Measurements from ENCODE around the gene DMBT1. TPM values are rescaled to one million over a fixed set of nuclear protein-coding genes. Genes with fewer than 3 reads are reported as not detected.

DMBT1 gene
- total RNA-seq, 1 experiment from 2014 or later = not detected

DNA sequence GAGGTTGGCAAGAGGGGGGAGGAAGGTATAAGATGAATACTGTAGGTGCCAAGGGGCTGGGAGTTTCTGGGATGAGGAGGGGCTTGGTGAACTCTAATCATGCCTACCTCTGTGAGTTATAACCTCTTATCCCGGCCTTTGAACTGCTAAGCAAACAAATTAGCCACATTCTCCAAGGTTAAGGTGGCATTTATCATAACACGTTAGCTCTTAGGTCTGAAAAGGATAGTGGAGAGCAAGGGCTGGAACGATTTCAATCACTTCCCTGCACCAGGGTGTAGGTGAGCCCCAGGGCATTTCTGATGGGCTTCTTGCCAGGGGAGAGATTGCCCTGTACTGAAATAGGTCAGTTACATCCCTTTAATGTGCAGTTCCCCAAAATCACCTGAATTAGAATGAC lies 28.6 kb upstream of the DMBT1 start:
- Histone ChIP-seq H3K27me3 (replicated peaks) (no peaks in the 10 kb centered on the region), H3K36me3 (no peaks in the 10 kb centered on the region), H3K27ac (no peak overlapping the region), H3K4me3 (no peak overlapping the region), H3K4me1 (replicated peaks) (no peaks in the 10 kb centered on the region), H3K9me3 (replicated peaks) (no peaks in the 10 kb centered on the region)
- no peak for DNase-seq (ENCODE audit: low read depth in 1 of 2, low spot score in 2 of 2)

DNA sequence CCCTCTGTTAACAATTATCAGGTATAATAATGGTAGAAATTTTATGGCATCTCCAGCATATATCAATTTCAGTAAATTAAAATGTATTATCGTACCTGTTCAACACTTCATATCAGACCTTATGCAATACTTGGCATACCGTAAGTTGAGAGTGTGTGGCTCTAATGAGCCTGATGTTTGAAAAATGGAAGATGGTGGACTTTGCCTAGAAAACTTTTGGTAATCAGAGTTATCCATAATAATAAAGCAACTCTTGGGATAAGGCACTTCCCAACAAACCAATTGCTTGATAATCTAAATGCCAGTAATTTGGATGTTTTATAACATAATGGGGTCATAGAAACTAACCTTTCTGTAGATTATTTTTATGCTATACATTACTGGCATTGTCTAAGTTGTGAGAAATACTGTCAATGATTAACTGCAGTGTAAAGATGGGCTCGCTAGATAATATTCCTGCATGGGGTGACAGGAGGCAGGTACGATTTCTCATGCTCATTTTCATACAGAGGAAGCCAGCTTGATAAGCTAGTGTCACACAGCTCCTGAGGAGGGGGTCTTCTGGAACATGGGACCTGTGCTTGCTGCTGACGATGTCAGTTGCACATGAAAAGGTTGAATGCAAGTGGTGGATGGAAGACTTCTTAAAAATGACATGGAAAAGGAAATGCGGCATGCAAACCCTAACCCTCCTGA lies 27.8 kb upstream of the DMBT1 start:
- no peak overlapping the region for H3K27ac ChIP-seq
- H3K9me3 ChIP-seq (replicated peaks) = 0 out of 2 replicates have a peak, but pooled peaks cover 3% of the 10 kb centered on the region
- H3K4me3 ChIP-seq = no peak overlapping the region
- H3K36me3 ChIP-seq = no peaks in the 10 kb centered on the region
- no peak for DNase-seq (ENCODE audit: low read depth in 1 of 2, low spot score in 2 of 2)
- H3K27me3 ChIP-seq (replicated peaks) = no peaks in the 10 kb centered on the region
- no peaks in the 10 kb centered on the region for H3K4me1 ChIP-seq (replicated peaks)

GRCh38 chr10:122537545-122537944 lies 23.0 kb upstream of the DMBT1 start:
- Histone ChIP-seq H3K27ac (no peak overlapping the region), H3K4me3 (no peak overlapping the region), H3K4me1 (replicated peaks) (no peaks in the 10 kb centered on the region), H3K27me3 (replicated peaks) (no peaks in the 10 kb centered on the region; the same call in 1 of the 2 replicates), H3K9me3 (replicated peaks) (0 out of 2 replicates have a peak, but pooled peaks cover 3% of the 10 kb centered on the region), H3K36me3 (no peaks in the 10 kb centered on the region)
- DNase-seq (ENCODE audit: low read depth in 1 of 2, low spot score in 2 of 2) = no peak

DNA sequence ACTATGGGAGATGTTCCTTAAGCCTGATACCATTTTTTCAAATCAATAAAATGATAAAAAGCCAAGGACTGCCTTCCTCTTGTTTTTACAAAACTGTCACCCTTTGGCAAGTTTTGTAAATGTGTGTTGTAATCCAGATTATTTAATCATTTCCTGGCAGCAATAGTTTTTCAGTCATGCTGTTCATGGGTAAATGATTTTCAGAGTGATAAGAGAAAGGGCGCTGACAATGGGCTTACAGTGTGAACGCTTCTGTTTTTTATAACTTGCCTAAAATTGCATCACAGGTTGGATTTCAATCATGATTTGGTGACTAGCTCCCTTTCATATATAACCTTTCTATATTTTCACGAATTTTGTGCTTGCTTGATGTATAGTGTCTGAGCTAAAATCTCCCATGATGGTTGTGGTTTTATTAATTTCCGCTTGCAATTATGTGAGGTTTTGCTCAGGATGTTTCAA lies 19.0 kb upstream of the DMBT1 start:
- no peaks in the 10 kb centered on the region for H3K36me3 ChIP-seq
- DNase-seq (ENCODE audit: low read depth in 1 of 2, low spot score in 2 of 2) = no peak
- no peak overlapping the region for H3K27ac ChIP-seq
- 0 out of 2 replicates have a peak, but pooled peaks cover 3% of the 10 kb centered on the region for H3K9me3 ChIP-seq (replicated peaks)
- no peak overlapping the region for H3K4me3 ChIP-seq
- H3K4me1 ChIP-seq (replicated peaks) = no peaks in the 10 kb centered on the region
- H3K27me3 ChIP-seq (replicated peaks) = no peaks in the 10 kb centered on the region; the same call in 1 of the 2 replicates

- DNase-seq (ENCODE audit: low read depth in 1 of 2, low spot score in 2 of 2) = no peak
- Histone ChIP-seq H3K36me3 (no peaks in the 10 kb centered on the region), H3K27me3 (replicated peaks) (no peaks in the 10 kb centered on the region; the same call in 1 of the 2 replicates), H3K27ac (no peak overlapping the region), H3K4me1 (replicated peaks) (no peaks in the 10 kb centered on the region), H3K4me3 (no peak overlapping the region), H3K9me3 (replicated peaks) (no peaks in the 10 kb centered on the region)
Measured at GRCh38 chr10:122543676-122544445, 16.7 kb upstream of the DMBT1 start.

GRCh38 chr10:122544493-122544892 lies 16.1 kb upstream of the DMBT1 start:
- no peak for DNase-seq (ENCODE audit: low read depth in 1 of 2, low spot score in 2 of 2)
- H3K9me3 ChIP-seq (replicated peaks) = no peaks in the 10 kb centered on the region
- no peaks in the 10 kb centered on the region for H3K36me3 ChIP-seq
- H3K4me3 ChIP-seq = no peak overlapping the region
- no peak overlapping the region for H3K27ac ChIP-seq
- H3K27me3 ChIP-seq (replicated peaks) = no peaks in the 10 kb centered on the region; the same call in 1 of the 2 replicates
- H3K4me1 ChIP-seq (replicated peaks) = no peaks in the 10 kb centered on the region

DNA sequence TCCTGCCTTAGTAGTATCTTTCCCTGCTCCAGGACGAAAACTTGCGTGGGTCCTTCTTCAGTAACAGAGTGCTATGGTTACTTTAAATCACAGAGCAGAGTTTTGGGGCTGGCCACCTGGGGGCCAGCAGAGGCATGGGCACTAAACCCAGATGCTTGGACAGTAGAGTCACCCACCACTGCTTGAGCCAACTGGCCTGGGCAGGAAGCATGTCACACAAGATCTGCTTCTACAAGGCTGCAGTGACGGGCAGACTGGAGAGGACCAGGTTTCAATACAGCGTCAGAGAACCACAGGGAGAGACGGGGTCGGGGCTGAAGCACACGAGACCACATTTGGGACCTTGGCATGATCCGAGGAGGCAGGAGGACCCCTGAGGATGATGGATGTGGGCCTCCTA lies 14.3 kb upstream of the DMBT1 start:
- no peaks in the 10 kb centered on the region for H3K9me3 ChIP-seq (replicated peaks)
- no peak for DNase-seq (ENCODE audit: low read depth in 1 of 2, low spot score in 2 of 2)
- H3K36me3 ChIP-seq = no peaks in the 10 kb centered on the region
- no peak overlapping the region for H3K4me3 ChIP-seq
- no peak overlapping the region for H3K27ac ChIP-seq
- H3K4me1 ChIP-seq (replicated peaks) = no peaks in the 10 kb centered on the region
- H3K27me3 ChIP-seq (replicated peaks) = no peaks in the 10 kb centered on the region

DNA sequence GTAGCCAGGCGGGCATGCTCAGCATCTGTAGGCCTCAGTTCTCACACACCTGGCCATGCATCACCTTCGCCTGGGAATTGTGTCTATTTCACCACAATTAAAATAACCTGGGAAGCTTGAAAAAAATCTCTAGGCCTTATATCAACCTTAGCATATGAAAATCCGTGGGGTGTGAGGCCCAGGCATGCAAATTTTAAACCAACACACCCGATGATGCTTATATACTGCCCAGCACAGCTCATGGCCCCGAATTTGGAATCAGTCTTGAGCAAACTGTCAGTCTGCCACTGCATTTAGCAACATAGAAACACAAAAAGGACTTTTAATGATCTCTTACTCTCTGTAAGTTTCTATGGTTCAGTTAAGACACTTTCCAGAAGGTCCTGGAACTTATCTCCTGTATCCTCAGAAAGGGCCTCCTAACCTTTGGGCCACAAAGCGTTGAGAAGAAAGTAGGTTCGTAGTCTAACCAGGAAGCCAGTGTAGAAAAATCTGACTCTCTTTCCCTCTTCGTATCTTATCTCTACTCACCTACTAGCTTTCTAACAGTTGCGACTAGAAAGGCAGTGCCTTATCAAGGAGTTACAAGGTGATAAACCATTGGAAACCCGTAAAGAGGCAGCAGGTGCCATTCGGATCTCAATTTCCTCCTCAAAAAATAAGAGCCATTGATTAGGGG lies 12.0 kb upstream of the DMBT1 start:
- H3K27ac ChIP-seq = no peak overlapping the region
- H3K36me3 ChIP-seq = no peaks in the 10 kb centered on the region
- no peaks in the 10 kb centered on the region for H3K4me1 ChIP-seq (replicated peaks)
- no peaks in the 10 kb centered on the region for H3K9me3 ChIP-seq (replicated peaks)
- no peak for DNase-seq (ENCODE audit: low read depth in 1 of 2, low spot score in 2 of 2)
- H3K27me3 ChIP-seq (replicated peaks) = no peaks in the 10 kb centered on the region
- H3K4me3 ChIP-seq = no peak overlapping the region

- no peak for DNase-seq (ENCODE audit: low read depth in 1 of 2, low spot score in 2 of 2)
- H3K4me3 ChIP-seq = no peak overlapping the region
- no peaks in the 10 kb centered on the region for H3K4me1 ChIP-seq (replicated peaks)
- H3K27ac ChIP-seq = no peak overlapping the region
- H3K9me3 ChIP-seq (replicated peaks) = no peaks in the 10 kb centered on the region
- H3K36me3 ChIP-seq = no peaks in the 10 kb centered on the region
- no peaks in the 10 kb centered on the region for H3K27me3 ChIP-seq (replicated peaks)
Measured at GRCh38 chr10:122549636-122550035, 10.9 kb upstream of the DMBT1 start.

GRCh38 chr10:122550427-122550826 lies 10.1 kb upstream of the DMBT1 start:
- no peak overlapping the region for H3K27ac ChIP-seq
- no peaks in the 10 kb centered on the region for H3K36me3 ChIP-seq
- no peaks in the 10 kb centered on the region for H3K4me1 ChIP-seq (replicated peaks)
- no peaks in the 10 kb centered on the region for H3K27me3 ChIP-seq (replicated peaks)
- no peaks in the 10 kb centered on the region for H3K9me3 ChIP-seq (replicated peaks)
- no peak for DNase-seq (ENCODE audit: low read depth in 1 of 2, low spot score in 2 of 2)
- no peak overlapping the region for H3K4me3 ChIP-seq

DNA sequence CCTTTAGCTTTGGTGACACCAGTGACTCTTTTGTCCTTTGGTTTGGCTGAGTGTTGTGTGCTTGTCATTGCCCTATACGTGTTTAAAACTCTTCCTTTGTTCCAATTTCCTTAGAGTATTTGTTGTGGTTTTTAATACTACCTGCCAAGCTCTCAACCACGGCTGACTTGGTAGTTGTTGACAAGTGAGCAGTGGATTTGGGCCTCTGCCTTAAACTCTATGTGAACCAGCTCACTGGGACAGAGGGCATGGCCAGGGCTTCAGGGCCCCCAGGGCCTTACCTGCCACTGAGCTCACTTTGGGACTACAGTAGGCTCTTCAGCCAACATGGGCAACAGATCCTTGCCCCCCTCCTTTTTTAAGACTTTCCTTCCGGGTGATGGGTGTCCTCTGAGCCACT lies 9.6 kb upstream of the DMBT1 start:
- no peaks in the 10 kb centered on the region for H3K36me3 ChIP-seq
- no peaks in the 10 kb centered on the region for H3K4me1 ChIP-seq (replicated peaks)
- DNase-seq (ENCODE audit: low read depth in 1 of 2, low spot score in 2 of 2) = no peak
- H3K9me3 ChIP-seq (replicated peaks) = no peaks in the 10 kb centered on the region
- H3K4me3 ChIP-seq = no peak overlapping the region
- H3K27ac ChIP-seq = no peak overlapping the region
- no peaks in the 10 kb centered on the region for H3K27me3 ChIP-seq (replicated peaks)

- no peak overlapping the region for H3K4me3 ChIP-seq
- no peaks in the 10 kb centered on the region for H3K36me3 ChIP-seq
- no peak for DNase-seq (ENCODE audit: low read depth in 1 of 2, low spot score in 2 of 2)
- no peak overlapping the region for H3K27ac ChIP-seq
- H3K9me3 ChIP-seq (replicated peaks) = no peaks in the 10 kb centered on the region
- no peaks in the 10 kb centered on the region for H3K27me3 ChIP-seq (replicated peaks)
- no peaks in the 10 kb centered on the region for H3K4me1 ChIP-seq (replicated peaks)
Measured at GRCh38 chr10:122551450-122551849, 9.1 kb upstream of the DMBT1 start.

- H3K27me3 ChIP-seq (replicated peaks) = no peaks in the 10 kb centered on the region
- DNase-seq (ENCODE audit: low read depth in 1 of 2, low spot score in 2 of 2) = no peak
- no peaks in the 10 kb centered on the region for H3K4me1 ChIP-seq (replicated peaks)
- no peaks in the 10 kb centered on the region for H3K36me3 ChIP-seq
- no peak overlapping the region for H3K4me3 ChIP-seq
- H3K27ac ChIP-seq = no peak overlapping the region
- H3K9me3 ChIP-seq (replicated peaks) = no peaks in the 10 kb centered on the region
Measured at GRCh38 chr10:122553341-122553740, 7.2 kb upstream of the DMBT1 start.

Measured in SJSA1 (cell line).